GM21717 (cell line): Measurements from ENCODE around the gene SIGLEC7.
"Not testable (repeated sequence)": the region's sequence is repeated elsewhere in the genome, so short reads cannot be mapped to it uniquely, and the experiment has no call there.

Experiments used
- ATAC-seq: cut with Tn5 transposase; IDR thresholded peaks from one replicate; pipeline ENCODE4 v1.9.1; 2021; ENCODE audit warnings: mild to moderate bottlenecking, moderate library complexity; ENCODE audit not compliant: unreplicated experiment

SIGLEC7 gene

DNA sequence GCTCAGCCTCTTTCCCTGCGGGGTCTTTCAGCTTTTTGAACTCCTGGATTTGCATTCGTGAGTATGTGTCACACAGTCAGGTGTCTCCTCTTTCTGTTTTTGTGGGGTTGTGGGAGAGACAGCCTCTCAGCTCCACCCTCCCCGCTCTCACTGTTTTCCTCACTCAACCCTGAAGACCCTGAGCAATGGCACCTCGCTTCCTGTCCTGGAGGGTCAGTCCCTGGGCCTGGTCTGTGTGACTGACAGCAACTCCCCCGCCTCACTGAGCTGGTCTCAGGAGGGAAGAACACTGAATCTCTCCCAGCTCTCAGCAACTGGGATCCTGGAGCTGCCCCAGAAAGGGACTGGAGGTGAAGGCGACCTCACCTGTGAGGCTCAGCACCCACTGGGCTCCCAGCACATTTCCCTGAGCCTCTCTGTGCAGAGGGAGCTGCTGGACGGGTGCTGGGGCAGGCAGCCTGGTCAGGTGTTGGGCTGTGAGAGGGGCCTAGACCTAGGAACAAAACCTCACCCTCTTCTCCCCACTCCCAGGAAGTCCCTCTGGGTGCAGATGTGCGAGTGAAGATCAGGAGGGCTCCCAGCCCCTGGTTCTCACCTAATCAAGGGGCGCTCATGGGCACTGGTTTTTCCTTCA is 4.2 kb upstream of the SIGLEC7 start:
- no peak for ATAC-seq

DNA sequence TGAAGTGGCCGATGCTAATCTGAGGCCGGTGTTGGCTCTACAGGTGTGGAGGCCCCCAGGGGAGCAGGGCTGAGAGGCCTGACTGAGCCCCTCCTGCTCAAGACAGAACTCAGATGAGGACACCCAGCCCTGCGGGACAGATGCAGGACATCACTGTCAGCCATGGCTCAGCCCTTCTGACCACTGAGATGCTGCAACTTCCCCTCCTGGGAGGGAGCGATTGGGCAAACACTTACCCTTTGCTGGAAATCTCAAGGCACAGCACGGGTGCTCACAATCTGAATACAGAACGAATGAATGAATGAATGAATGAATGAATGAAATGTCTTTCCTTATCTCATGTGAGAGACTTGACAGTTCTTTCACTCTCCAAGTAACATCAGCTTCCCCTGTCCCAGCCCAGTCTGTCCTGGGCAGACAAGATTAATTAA is 3.5 kb upstream of the SIGLEC7 start:
- no peak for ATAC-seq

DNA sequence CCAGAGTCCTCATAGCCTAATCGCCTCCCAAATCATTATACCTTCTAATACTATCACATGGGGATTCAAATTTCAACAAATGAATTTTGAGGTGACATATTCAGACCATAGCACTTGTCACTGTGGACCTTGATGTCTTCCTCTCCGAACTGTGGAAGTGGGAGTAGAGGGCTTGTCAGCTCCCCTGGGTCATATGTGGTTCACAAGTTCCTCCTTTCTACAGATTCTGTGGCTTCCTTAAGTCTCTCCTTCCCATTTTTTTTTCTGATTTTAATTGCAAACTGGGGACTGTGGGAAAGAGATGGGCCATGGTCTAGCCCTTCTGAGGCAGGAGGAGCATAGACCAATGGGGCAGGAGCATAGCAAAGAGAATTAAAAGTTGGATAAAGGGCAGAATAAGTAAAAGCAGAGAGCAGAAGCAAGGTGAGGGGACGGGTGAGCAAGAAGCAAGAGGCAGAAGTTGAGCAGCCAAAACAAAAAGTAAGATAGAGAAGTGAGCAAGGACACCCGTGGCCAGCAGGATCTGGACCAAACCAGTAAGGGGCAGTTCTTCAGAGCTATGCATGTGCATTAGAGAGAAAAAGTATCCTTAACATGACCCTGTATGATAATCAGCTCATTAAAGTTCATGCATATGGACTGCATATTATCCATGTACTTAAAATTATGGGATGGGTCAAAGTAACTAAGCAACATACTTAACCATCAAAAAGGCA is 2.6 kb upstream of the SIGLEC7 start:
- no peak for ATAC-seq

DNA sequence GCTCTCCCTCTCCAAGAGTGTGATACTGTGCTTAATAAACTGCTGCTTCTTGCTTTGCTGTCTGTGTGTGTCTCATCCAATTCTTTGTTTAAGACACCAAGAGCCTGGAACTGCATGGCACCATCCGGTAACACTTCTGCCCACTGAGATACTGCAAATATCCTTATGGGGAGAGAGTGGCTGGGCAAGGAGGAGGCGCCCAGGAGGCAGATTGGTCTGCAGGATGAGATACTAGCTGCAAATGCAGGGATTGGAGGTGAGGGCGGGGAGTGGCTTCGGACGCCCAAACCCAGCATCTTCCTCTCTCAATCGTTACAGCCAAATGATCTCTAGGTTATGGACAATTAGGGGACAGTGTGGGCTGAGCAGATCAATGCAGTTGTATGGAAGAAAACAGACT is 1.7 kb upstream of the SIGLEC7 start:
- ATAC-seq = no peak

DNA sequence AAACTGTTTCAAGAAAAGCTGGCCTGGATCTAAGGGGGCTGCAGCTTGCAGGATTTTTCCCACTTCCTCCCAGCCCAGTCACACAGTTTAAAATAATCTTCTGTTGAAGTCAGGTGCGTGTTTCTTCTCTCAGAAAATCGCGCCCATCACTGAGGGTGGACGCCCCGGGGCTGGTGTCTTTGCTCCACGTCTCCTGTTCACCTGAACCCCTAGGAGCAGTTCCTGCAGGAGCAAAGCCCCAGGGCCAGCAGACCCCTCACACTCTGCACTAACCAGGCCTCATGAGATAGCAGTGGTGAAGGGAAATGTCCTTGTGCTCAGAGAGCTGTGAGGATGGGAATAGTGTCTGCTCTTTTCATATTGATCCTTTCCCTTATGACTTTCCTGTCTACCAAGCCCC is 920 bp upstream of the SIGLEC7 start:
- no peak for ATAC-seq

DNA sequence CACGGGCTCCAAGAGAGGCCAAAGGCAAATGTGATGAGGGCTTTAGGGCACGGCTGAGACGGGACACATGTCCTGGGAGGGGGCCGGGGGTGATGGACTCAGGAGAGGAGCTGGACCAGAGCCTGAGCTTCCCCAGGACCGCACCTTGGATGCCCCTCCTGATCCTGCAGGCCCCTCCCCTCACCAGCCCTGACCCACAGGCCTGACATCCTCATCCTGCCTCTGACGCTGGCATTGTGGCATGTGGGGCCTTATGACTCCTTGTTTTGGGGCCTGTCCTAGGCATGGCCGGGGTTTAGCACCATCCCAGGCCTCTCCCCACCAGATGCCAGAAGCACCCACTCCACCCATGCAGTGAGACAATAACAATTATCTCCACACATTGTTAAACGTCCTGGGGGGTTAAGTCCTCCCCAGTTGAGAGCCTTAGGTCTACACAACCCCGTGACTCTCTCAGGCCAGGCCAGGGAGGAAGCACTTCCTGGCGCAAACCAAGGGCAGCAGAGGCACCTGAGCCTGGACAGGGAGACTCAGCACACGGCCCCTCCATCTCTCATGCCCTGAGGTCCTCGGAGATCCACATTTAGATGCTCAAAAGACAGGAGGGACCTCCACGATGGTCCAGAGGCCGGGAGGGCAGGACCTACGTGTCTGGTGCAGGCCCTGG is 841 bp downstream of the SIGLEC7 start:
- not testable (repeated sequence) for ATAC-seq

DNA sequence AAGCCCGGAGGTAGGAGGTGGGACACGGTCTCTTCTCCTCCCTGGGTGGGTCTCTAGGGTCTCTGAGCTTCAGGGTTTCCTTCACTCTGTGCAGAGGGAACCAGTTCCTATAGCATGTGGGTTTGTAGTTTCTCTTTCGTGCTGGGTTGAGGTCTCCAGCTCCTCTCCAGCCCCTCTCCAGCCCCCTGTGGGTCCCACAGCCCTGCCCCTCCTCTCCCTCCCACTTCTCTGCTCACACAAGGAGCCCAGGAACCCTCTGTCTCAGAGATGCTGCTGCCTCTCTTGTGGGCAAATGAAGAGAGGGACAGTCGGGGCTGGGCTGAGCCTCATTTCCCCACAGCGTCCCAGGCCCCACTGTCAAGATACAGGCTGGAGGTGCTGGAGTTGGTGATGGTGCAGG is 1.4 kb downstream of the SIGLEC7 start:
- ATAC-seq = no peak

DNA sequence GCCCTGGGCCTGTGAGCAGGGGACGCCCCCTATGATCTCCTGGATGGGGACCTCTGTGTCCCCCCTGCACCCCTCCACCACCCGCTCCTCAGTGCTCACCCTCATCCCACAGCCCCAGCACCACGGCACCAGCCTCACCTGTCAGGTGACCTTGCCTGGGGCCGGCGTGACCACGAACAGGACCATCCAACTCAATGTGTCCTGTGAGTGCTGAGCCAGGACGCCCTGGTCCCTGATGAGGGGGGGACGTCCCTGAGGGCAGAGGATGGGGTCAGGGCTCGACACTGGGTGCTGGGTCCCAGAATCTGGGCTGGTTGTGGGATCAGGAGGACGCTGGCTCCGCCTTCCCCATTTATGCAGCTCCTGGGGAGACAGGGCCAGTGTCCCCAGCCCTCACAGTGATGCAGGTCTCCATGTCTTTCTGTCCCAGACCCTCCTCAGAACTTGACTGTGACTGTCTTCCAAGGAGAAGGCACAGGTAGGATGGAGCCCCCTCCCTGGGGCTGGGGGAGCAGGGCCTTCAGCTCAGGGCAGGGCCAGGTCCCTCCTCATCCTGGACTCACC is 2.5 kb downstream of the SIGLEC7 start:
- ATAC-seq = no peak

DNA sequence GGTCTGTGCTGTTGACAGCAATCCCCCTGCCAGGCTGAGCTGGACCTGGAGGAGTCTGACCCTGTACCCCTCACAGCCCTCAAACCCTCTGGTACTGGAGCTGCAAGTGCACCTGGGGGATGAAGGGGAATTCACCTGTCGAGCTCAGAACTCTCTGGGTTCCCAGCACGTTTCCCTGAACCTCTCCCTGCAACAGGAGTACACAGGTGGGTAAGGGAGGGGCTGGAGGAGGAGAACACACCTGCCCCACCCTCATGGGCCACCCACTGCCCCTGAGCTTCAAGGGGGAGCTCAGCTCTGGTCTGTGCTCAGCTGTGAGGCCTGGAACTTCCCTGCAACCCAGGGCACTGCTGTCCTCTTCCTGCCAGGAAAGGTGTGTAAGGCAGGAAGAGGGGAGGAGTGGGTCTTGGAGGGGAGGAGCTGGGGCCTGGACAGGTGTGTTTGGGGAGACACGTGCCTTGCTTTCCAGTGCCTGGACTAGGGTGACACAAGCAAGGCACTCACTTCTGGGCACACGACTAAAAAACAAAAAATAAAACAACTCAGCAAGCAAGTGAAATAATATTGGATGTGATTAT is 3.9 kb downstream of the SIGLEC7 start:
- no peak for ATAC-seq

DNA sequence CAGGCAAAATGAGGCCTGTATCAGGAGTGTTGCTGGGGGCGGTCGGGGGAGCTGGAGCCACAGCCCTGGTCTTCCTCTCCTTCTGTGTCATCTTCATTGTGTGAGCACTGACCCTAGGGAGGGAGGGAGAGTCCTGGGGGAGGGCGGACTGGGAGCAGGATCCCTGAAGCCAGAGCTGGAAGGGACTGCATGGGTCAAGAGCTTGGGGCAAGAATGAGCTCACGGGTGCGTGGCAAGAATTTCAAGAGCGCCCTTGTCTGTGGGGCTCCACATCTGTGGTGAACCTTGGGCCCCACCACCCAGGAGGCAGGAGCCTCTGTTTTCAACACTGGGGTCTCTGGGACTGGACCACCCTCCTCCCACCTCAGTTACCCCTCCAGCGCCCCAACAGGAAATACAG is 4.7 kb downstream of the SIGLEC7 start:
- no peak for ATAC-seq

DNA sequence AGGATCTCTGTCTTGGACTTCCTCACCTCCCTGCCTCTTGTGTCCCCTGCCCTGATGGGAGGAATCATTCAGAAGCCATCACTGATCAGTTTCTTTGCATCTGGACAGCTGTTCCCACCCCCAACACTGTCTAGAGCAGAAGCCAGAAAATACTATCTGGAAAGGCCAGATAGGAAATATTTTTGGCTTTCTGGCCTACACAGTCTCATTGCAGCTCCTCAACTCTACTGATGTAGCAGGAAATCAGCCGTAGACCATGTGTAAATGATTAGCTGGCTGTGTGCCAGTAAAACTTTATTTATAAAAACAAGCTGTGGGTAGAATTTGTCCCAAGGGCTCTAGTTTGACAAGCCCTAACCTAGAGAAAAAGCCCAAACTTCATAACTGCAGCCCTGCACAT is 5.6 kb downstream of the SIGLEC7 start:
- no peak for ATAC-seq

DNA sequence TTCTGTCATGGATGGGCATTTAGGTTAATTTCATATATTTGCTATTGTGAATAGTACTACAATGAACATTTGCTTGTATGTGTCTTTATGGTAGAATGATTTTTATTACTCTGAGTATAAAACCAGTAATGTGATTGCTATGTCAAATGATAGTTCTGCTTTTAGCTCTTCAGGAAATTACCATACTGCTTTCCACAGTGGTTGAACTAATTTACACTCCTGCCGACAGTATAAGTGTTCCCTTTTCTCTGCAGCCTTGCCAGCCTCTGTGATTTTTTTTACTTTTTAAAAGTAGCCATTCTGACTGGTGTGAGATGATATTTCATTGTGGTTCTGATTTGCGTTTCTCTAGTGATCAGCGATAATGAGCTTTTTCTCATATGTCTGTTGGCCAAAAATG is 6.5 kb downstream of the SIGLEC7 start:
- no peak for ATAC-seq

DNA sequence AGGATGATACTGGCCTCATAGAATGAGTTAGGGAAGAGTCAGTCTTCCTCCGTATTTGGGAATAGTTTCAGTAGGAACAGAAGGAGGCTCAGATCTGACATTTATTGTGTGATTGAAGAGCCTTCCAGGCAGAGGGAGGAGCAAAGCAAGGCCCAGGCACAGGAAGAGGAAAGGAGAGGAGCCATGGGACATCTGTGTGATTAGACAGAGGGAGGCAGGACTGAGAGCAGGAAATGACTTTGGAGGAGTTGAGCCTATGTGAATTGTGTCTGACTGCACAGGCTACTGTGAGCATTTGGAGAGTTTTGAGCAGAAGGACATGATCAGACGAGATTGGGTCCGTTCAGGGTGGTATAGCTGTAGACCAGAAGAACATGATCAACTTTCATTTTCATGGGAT is 8.5 kb downstream of the SIGLEC7 start:
- ATAC-seq = no peak

DNA sequence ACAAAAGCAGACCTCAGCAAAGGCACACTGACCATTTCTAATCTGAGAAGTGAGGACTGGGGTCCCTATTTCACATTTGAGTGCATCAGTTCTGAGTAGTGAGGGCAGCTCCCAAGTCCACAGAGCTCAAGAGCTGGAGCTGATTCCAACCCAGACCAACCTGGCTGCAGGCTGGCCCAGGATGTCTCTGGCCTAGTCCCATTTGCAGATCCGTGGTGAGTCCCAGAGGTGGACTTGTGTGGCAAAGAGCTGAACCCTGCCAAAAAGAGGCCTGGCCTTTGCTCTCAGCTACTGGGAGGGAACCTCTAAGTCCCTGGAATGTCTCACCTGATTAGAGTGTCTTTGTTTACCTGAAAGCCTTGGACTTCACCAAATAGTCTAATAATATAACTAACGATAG is 14.6 kb downstream of the SIGLEC7 start:
- no peak for ATAC-seq

DNA sequence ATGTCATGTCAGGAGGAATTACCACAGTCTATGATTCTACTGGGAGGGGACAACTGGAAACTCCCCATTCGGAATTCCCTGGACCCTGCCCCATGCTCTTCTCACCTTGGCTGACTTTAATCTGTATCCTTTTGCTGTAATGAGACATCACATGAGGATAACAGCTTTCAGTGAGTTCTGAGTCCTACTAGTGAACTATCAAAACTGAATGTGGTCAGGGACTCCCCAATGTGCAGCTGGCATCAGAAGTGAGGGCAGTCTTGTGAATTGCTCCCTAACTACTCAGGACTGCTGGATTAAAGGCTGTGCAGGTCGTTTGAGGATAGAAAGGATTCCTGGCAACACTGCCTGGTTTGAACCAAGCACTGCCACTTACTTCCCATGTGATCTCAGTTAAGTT is 15.2 kb downstream of the SIGLEC7 start:
- ATAC-seq = no peak

DNA sequence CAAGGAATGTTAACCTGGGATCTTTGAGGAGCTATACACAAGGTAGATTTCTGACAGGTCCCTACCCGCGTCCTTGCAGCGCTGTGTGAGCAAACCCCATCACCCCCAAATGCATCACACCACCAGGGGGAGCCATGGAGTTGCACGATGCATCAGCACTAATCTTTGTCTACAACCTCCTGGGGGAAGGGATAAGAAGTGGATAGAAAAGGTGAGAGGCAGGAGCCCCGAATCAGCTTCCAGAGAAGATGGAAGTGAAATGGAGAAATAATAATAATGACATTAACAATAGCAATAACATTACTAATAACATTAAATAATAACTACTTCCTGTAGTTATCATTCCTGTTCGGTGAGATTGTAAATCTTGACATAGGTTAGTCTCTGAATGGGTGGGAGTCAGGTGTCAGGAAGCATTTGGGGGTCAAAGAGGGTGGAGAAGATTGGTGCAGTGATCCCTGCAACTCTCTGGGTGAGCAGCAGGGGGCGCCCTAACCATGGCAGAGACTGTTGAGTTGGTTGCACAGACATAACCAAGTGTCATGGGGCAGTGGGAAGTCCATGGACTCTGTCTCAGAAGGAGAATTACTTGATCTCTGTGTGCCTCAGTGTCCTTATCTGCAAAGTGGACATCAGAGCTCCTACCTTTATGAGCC is 16.5 kb downstream of the SIGLEC7 start:
- ATAC-seq = no peak

DNA sequence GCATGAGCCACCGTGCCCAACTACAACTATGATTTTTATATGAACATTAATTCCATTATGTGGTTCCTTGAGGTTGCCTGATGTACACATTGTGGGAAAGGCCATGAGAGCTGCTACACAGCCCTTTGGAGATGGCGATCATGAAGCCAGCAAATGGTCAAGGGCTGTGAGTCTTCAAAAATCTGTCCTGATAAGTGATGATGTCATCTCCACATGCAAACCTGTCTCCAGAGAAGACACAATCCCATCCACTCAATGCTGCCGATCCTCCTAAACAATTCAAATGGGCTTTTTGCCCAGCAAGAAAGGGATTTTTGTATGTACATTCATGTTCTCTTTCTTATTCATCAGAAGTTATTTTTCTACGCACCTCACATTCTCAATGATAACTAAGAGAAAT is 17.6 kb downstream of the SIGLEC7 start:
- no peak for ATAC-seq

DNA sequence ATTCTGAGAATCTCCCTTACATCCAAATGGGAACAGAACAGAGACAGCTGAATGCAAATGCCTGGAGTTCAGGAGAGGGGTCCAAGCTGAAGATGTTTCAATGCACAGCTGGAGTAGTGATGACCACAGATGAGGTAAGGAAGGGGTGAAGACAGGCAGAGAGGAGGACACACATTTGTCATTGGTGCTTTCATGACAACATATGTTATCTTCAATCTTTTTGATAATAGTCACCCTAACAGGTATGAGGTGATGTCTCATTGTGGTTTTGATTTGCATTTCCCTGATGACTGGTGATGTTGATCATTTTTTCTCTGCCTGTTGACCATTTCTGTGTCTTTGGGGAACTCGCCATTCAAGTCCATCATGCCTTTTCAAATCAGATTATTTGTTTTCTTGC is 19.2 kb downstream of the SIGLEC7 start:
- ATAC-seq = no peak

DNA sequence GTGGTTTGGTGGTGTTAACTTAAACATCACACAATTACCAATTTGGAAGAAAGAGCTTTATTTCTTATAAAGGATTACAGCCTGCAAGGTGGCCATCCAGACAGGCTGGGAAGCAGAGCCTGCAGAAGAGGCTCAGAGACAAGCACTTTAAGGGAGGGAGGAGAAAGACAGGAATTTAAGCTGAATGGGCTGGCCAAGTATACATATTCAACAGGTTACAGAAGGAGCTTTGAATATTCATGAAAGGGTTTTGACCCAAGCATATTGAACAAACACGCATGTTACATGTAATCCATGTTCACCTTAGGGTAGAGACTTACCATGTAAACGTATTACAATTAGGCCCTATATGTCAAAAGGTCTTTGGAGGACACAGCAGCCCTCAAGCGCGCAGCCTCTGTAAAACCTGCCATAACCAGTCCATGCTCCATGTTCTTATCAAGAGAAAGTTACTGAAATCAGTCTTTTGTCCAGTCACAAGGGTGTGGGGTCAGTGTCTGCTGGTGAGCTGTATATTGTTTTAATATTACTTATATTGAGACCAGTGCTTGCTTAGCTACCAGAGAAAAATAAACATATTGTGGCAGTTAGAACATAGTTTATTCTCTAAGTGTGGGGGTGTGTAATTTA is 19.9 kb downstream of the SIGLEC7 start:
- ATAC-seq = no peak

DNA sequence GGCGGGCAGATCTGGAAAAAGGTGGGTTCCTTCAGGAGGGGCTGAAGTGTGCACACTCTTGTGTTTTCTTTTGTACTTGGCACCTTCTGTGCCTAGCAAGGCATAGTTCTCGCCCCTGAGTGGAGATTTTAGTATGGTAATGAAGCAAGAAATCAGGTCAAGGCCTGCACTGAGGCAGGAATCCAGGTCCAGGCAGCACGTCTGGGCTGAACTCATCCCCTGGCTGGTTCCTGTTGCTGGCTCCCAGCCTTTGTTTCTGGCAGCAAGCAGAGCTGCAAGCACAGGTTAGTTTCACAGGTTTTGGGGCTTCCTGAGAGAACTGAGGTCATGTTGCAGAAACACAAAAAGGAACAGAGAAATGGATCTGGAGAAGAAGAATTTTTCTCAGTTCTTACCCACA is 21.2 kb downstream of the SIGLEC7 start:
- no peak for ATAC-seq

DNA sequence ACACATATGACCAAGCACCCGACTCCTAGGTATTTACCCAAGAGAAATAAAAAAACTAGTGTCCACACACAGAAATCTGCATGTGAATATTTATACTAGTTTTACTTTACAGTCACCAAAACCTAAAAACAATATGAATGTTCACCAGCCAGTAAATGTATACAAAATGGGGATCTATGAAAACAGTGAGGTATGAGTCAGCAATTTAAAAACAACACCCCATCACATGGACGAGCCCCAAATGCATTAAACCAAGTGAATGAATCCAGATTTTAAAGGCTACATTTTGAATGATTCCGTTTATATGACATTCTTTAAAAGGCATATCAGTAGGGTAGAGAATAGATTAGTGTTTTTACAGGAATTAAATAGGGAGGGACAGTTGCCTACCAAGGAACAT is 22.1 kb downstream of the SIGLEC7 start:
- no peak for ATAC-seq
